OCI-LY1 (cell line): ENCODE data around the gene TRABD2B.

ENCODE experiments used
- H2AFZ ChIP-seq: fragments of 200-600 bp; sonication (generic), shearing (Covaris generic); 2 replicates; pipeline ENCODE4 v1.6.0; 2014; ENCODE audit warnings: antibody characterized with exemption, mild to moderate bottlenecking, low read length
- H3F3A ChIP-seq: fragments of 200-600 bp; sonication (generic), shearing (Covaris generic); 2 replicates; pipeline ENCODE4 v1.6.0; 2014; ENCODE audit warnings: mild to moderate bottlenecking, antibody characterized with exemption, low read length, moderate library complexity; ENCODE audit not compliant: insufficient read depth
- H3K27ac ChIP-seq: fragments of 200-600 bp; sonication (generic); 2 replicates; pipeline ENCODE4 v1.5.1; 2014; ENCODE audit warnings: low read length, mixed run types, mild to moderate bottlenecking, low read depth; ENCODE audit not compliant: poor library complexity, severe bottlenecking
- H3K27me3 ChIP-seq: fragments of 200-600 bp; sonication (generic); 2 replicates; pipeline ENCODE4 v1.6.0; 2014; ENCODE audit warnings: antibody characterized with exemption, mild to moderate bottlenecking, low read length, moderate library complexity; ENCODE audit not compliant: insufficient read depth
- H3K36me3 ChIP-seq: fragments of 200-600 bp; sonication (generic); 2 replicates; pipeline ENCODE4 v1.6.1; 2014; ENCODE audit warnings: mild to moderate bottlenecking, antibody characterized with exemption, low read length, moderate library complexity, mixed read lengths; ENCODE audit not compliant: insufficient read depth
- H3K4me1 ChIP-seq: fragments of 200-600 bp; sonication (generic); 2 replicates; pipeline ENCODE4 v1.5.1; 2014; ENCODE audit warnings: mild to moderate bottlenecking, low read length, moderate library complexity; ENCODE audit not compliant: insufficient read depth, severe bottlenecking
- H3K4me2 ChIP-seq: fragments of 200-600 bp; sonication (generic), shearing (Covaris generic); 2 replicates; pipeline ENCODE4 v1.6.1; 2014; ENCODE audit warnings: low read length
- H3K4me3 ChIP-seq: fragments of 200-600 bp; sonication (generic); 2 replicates; pipeline ENCODE4 v1.5.1; 2014; ENCODE audit warnings: low read length, low read depth, mild to moderate bottlenecking, mixed read lengths; ENCODE audit not compliant: poor library complexity, severe bottlenecking
- H3K79me2 ChIP-seq: fragments of 200-600 bp; shearing (Covaris generic); 2 replicates; pipeline ENCODE4 v1.6.1; 2016; ENCODE audit warnings: mixed run types, low read length, mixed read lengths; ENCODE audit not compliant: insufficient read depth
- H3K9ac ChIP-seq: fragments of 200-600 bp; sonication (generic), shearing (Covaris generic); 2 replicates; pipeline ENCODE4 v1.6.1; 2014; ENCODE audit warnings: mild to moderate bottlenecking, low read length, mixed read lengths
- H3K9me2 ChIP-seq: fragments of 200-600 bp; sonication (generic), shearing (Covaris generic); 2 replicates; pipeline ENCODE4 v1.6.1; 2014; ENCODE audit warnings: low read depth, mild to moderate bottlenecking, low read length, mixed read lengths
- H3K9me3 ChIP-seq: fragments of 200-600 bp; shearing (Covaris generic); 2 replicates; pipeline ENCODE4 v1.6.1; 2014; ENCODE audit warnings: low read length, mixed read lengths
- H4K20me1 ChIP-seq: fragments of 200-600 bp; sonication (generic), shearing (Covaris generic); 2 replicates; pipeline ENCODE4 v1.6.0; 2016; ENCODE audit warnings: mild to moderate bottlenecking, low read length; ENCODE audit not compliant: insufficient read depth
- EZH2 ChIP-seq: fragments of 200-600 bp; sonication (generic), shearing (Covaris generic); IDR thresholded peaks from 2 replicates; pipeline ENCODE4 v1.8.0; 2017; ENCODE audit warnings: borderline replicate concordance, mixed run types, mild to moderate bottlenecking, antibody characterized with exemption, low read length, moderate library complexity, mixed read lengths
- TF ChIP-seq, protein P1 (sequence below): fragments of 200-600 bp; sonication (generic), shearing (Covaris generic); IDR thresholded peaks from 2 replicates; pipeline ENCODE4 v1.5.1; 2017; ENCODE audit warnings: mild to moderate bottlenecking, antibody characterized with exemption, low read length, moderate library complexity, mixed read lengths

The TRABD2B gene

DNA sequence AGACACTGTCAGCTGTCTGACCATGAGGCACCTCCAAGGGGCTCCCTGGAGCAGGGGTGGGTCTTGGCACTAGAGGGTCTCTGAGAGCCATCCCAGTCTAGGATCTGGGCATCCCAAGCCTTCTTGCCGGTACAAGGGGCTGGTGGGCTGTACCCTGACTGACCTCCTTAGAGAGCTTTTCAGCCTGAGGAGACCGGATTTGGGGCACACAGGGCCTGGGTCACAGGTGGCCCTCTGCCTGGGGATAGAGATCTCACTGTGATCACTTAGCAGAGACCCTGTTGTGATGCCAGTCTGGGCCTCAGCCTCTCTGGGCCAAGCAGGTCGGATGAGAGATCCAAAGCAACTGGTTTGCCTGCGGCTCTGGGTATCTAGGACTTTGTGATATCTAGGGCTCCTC, 227.2 kb downstream of the TRABD2B start:
- H3K36me3 ChIP-seq = no peaks in the 10 kb centered on the region
- no peaks in the 10 kb centered on the region for H4K20me1 ChIP-seq
- H3K4me3 ChIP-seq = no peak overlapping the region
- H3K4me2 ChIP-seq = no peak overlapping the region
- no peak overlapping the region for H3K27ac ChIP-seq
- H3K27me3 ChIP-seq = peaks cover 8% of the 10 kb centered on the region
- H3F3A ChIP-seq = no peaks in the 10 kb centered on the region
- H2AFZ ChIP-seq = no peak overlapping the region
- no peaks in the 10 kb centered on the region for H3K9me3 ChIP-seq
- H3K9ac ChIP-seq = no peak overlapping the region
- H3K4me1 ChIP-seq = no peaks in the 10 kb centered on the region
- H3K79me2 ChIP-seq = no peaks in the 10 kb centered on the region
- H3K9me2 ChIP-seq = no peaks in the 10 kb centered on the region
- TF ChIP-seq, protein P1, sequence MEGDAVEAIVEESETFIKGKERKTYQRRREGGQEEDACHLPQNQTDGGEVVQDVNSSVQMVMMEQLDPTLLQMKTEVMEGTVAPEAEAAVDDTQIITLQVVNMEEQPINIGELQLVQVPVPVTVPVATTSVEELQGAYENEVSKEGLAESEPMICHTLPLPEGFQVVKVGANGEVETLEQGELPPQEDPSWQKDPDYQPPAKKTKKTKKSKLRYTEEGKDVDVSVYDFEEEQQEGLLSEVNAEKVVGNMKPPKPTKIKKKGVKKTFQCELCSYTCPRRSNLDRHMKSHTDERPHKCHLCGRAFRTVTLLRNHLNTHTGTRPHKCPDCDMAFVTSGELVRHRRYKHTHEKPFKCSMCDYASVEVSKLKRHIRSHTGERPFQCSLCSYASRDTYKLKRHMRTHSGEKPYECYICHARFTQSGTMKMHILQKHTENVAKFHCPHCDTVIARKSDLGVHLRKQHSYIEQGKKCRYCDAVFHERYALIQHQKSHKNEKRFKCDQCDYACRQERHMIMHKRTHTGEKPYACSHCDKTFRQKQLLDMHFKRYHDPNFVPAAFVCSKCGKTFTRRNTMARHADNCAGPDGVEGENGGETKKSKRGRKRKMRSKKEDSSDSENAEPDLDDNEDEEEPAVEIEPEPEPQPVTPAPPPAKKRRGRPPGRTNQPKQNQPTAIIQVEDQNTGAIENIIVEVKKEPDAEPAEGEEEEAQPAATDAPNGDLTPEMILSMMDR = no peak
- no peak for TF ChIP-seq EZH2

DNA sequence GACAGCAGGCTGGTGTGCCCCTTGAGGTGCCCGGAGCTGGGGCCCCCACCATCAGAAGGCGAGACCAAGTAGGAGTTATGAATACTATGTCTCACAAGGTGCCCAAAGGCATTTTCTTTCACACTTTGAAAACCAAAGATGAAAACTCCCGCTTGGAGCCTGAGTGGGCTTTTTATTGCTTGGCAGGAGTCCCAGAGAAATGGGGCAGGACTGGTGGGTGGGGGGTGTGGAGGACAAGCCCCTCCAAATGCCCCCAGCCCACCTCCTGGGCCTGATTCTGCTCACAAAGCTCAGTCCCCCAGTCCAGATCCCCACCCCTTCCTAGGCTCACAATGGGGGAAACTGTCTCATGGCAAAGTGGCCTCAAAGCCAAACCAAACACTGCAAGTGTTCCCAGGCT, 227.9 kb downstream of the TRABD2B start:
- Histone ChIP-seq H3K9me3 (no peaks in the 10 kb centered on the region), H3K4me2 (no peak overlapping the region), H3K36me3 (no peaks in the 10 kb centered on the region), H3K79me2 (no peaks in the 10 kb centered on the region), H4K20me1 (no peaks in the 10 kb centered on the region), H3K27ac (no peak overlapping the region), H3K27me3 (peaks cover 8% of the 10 kb centered on the region), H3K9ac (no peak overlapping the region), H2AFZ (no peak overlapping the region), H3K9me2 (no peaks in the 10 kb centered on the region), H3K4me1 (no peaks in the 10 kb centered on the region), H3K4me3 (no peak overlapping the region), H3F3A (no peaks in the 10 kb centered on the region)
- TF ChIP-seq, protein P1 = no peak
- TF ChIP-seq EZH2 = no peak

DNA sequence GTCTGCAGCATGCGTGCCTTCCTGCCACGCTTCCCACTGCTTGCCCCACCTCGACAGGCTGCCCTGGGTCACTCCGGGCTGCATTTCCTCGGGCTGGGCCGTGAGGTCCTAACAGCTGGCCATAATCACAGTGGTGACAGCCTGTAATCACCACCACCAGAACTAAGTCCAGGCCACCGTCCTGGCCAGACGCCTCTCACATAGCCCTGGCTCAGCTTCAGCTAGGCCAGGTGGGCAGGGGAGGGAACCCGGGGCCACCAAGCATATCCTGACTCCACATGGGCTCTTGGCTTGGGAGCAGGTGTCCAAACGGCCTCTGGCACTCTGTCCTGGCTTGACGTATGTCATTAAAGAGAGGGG, 229.5 kb downstream of the TRABD2B start:
- H3K27ac ChIP-seq = no peak overlapping the region
- H3K36me3 ChIP-seq = no peaks in the 10 kb centered on the region
- H2AFZ ChIP-seq = no peak overlapping the region
- no peaks in the 10 kb centered on the region for H3K9me2 ChIP-seq
- no peak overlapping the region for H3K4me2 ChIP-seq
- H3K4me1 ChIP-seq = no peaks in the 10 kb centered on the region
- no peaks in the 10 kb centered on the region for H3F3A ChIP-seq
- H3K4me3 ChIP-seq = no peak overlapping the region
- H3K79me2 ChIP-seq = no peaks in the 10 kb centered on the region
- H3K27me3 ChIP-seq = peaks cover 4% of the 10 kb centered on the region
- no peaks in the 10 kb centered on the region for H3K9me3 ChIP-seq
- no peak overlapping the region for H3K9ac ChIP-seq
- no peaks in the 10 kb centered on the region for H4K20me1 ChIP-seq
- TF ChIP-seq, protein P1 = no peak
- no peak for TF ChIP-seq EZH2
